GM19452 (cell line): ENCODE results near the gene RTEL1.
"Not testable (repeated sequence)": the region's sequence is repeated elsewhere in the genome, so short reads cannot be mapped to it uniquely, and the experiment has no call there.

Source experiments
- ATAC-seq: cut with Tn5 transposase; IDR thresholded peaks from one replicate; pipeline ENCODE4 v1.9.1; 2021; ENCODE audit not compliant: unreplicated experiment

RTEL1 gene

GRCh38 chr20:63664861-63665594 is 6.9 kb downstream of the RTEL1 start:
- ATAC-seq: no peak

- no peak for ATAC-seq
These were observed 7.6 kb downstream of the RTEL1 start for GRCh38 chr20:63665708-63666107.

- ATAC-seq: no peak
These were observed 9.7 kb downstream of the RTEL1 start for GRCh38 chr20:63667858-63668257.

- no peak for ATAC-seq
These were observed 10.2 kb downstream of the RTEL1 start for GRCh38 chr20:63668351-63668750.

GRCh38 chr20:63671695-63672094 is 13.6 kb downstream of the RTEL1 start:
- ATAC-seq: not testable (repeated sequence)

GRCh38 chr20:63672666-63673065 is 14.6 kb downstream of the RTEL1 start:
- ATAC-seq: no peak

GRCh38 chr20:63673951-63674350 is 15.8 kb downstream of the RTEL1 start:
- ATAC-seq: no peak

- no peak for ATAC-seq
These were observed 17.7 kb downstream of the RTEL1 start for GRCh38 chr20:63675681-63676368.

GRCh38 chr20:63678071-63678470 is 20.0 kb downstream of the RTEL1 start:
- no peak for ATAC-seq

GRCh38 chr20:63678667-63679465 is 20.8 kb downstream of the RTEL1 start:
- ATAC-seq: no peak

GRCh38 chr20:63679799-63680305 is 21.7 kb downstream of the RTEL1 start:
- no peak for ATAC-seq

GRCh38 chr20:63680427-63680826 is 22.3 kb downstream of the RTEL1 start:
- no peak for ATAC-seq

GRCh38 chr20:63680857-63681608 is 22.9 kb downstream of the RTEL1 start:
- ATAC-seq: no peak

GRCh38 chr20:63681609-63682142 is 23.6 kb downstream of the RTEL1 start:
- no peak for ATAC-seq

GRCh38 chr20:63682384-63683139 is 24.4 kb downstream of the RTEL1 start:
- no peak for ATAC-seq

- no peak for ATAC-seq
These were observed 27.3 kb downstream of the RTEL1 start for GRCh38 chr20:63685269-63686026.

- no peak for ATAC-seq
These were observed 28.0 kb downstream of the RTEL1 start for GRCh38 chr20:63686094-63686491.

- ATAC-seq: no peak
These were observed 28.6 kb downstream of the RTEL1 start for GRCh38 chr20:63686492-63687321.
